ENCODE results near the gene APOLD1. TPM values are rescaled to one million over a fixed set of nuclear protein-coding genes. Genes with fewer than 3 reads are reported as not detected.

Gene APOLD1
- total and polyA plus RNA-seq, 2 of the 8 experiments (the other 6 are each of a cell fraction or from before 2014, with no cell fraction given) = 0.12 to 0.71 TPM

DNA sequence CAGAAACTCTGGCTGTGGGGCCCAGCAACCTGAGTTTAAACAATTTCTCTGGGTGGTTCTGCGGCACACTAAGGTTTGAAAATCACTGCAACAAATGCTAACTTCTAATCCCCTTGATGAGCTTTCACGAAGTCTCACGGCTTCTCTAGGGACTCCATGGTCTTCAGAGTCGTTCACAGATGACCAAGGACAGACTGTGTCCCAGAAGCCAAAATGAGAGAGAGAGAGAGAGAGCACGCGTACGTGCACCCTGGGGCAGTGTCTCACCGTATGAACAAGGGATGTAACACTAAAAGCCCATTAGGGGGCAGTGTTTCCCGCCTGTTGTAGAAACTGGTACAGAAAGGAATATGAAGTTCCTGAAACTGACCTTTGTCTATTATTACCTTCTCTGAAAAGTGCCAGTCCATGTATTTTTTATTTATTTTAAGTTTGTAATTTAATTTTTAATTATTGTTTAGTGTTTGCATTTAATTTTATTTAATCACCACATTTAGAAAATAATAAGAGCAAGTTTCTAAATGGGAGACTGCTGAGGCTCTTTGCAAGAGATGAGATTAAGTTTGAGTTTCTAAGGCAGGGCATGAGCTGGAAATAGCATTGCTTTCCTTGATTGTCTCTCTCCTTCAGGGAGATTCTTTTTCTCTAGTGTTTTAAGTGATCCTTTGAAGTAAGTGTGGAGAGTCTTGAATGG is 3.4 kb downstream of the APOLD1 start (continued):
- TF ChIP-seq, protein P1, sequence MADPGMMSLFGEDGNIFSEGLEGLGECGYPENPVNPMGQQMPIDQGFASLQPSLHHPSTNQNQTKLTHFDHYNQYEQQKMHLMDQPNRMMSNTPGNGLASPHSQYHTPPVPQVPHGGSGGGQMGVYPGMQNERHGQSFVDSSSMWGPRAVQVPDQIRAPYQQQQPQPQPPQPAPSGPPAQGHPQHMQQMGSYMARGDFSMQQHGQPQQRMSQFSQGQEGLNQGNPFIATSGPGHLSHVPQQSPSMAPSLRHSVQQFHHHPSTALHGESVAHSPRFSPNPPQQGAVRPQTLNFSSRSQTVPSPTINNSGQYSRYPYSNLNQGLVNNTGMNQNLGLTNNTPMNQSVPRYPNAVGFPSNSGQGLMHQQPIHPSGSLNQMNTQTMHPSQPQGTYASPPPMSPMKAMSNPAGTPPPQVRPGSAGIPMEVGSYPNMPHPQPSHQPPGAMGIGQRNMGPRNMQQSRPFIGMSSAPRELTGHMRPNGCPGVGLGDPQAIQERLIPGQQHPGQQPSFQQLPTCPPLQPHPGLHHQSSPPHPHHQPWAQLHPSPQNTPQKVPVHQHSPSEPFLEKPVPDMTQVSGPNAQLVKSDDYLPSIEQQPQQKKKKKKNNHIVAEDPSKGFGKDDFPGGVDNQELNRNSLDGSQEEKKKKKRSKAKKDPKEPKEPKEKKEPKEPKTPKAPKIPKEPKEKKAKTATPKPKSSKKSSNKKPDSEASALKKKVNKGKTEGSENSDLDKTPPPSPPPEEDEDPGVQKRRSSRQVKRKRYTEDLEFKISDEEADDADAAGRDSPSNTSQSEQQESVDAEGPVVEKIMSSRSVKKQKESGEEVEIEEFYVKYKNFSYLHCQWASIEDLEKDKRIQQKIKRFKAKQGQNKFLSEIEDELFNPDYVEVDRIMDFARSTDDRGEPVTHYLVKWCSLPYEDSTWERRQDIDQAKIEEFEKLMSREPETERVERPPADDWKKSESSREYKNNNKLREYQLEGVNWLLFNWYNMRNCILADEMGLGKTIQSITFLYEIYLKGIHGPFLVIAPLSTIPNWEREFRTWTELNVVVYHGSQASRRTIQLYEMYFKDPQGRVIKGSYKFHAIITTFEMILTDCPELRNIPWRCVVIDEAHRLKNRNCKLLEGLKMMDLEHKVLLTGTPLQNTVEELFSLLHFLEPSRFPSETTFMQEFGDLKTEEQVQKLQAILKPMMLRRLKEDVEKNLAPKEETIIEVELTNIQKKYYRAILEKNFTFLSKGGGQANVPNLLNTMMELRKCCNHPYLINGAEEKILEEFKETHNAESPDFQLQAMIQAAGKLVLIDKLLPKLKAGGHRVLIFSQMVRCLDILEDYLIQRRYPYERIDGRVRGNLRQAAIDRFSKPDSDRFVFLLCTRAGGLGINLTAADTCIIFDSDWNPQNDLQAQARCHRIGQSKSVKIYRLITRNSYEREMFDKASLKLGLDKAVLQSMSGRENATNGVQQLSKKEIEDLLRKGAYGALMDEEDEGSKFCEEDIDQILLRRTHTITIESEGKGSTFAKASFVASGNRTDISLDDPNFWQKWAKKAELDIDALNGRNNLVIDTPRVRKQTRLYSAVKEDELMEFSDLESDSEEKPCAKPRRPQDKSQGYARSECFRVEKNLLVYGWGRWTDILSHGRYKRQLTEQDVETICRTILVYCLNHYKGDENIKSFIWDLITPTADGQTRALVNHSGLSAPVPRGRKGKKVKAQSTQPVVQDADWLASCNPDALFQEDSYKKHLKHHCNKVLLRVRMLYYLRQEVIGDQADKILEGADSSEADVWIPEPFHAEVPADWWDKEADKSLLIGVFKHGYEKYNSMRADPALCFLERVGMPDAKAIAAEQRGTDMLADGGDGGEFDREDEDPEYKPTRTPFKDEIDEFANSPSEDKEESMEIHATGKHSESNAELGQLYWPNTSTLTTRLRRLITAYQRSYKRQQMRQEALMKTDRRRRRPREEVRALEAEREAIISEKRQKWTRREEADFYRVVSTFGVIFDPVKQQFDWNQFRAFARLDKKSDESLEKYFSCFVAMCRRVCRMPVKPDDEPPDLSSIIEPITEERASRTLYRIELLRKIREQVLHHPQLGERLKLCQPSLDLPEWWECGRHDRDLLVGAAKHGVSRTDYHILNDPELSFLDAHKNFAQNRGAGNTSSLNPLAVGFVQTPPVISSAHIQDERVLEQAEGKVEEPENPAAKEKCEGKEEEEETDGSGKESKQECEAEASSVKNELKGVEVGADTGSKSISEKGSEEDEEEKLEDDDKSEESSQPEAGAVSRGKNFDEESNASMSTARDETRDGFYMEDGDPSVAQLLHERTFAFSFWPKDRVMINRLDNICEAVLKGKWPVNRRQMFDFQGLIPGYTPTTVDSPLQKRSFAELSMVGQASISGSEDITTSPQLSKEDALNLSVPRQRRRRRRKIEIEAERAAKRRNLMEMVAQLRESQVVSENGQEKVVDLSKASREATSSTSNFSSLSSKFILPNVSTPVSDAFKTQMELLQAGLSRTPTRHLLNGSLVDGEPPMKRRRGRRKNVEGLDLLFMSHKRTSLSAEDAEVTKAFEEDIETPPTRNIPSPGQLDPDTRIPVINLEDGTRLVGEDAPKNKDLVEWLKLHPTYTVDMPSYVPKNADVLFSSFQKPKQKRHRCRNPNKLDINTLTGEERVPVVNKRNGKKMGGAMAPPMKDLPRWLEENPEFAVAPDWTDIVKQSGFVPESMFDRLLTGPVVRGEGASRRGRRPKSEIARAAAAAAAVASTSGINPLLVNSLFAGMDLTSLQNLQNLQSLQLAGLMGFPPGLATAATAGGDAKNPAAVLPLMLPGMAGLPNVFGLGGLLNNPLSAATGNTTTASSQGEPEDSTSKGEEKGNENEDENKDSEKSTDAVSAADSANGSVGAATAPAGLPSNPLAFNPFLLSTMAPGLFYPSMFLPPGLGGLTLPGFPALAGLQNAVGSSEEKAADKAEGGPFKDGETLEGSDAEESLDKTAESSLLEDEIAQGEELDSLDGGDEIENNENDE (IDR thresholded peaks at IDR 0.05; ENCODE audit: insufficient replicate concordance, low read length) = no peak
- TF ChIP-seq EGR1 (IDR thresholded peaks at IDR 0.05; ENCODE audit: borderline replicate concordance, low read depth, low read length) (no peak), TAF7 (optimal IDR thresholded peaks at IDR 0.05; ENCODE audit: borderline replicate concordance, low read depth, low read length) (no peak), SUZ12 (IDR thresholded peaks at IDR 0.05; ENCODE audit: low read length) (0 out of 2 replicates have a peak, but pooled peaks have one; percentile 0), ZNF274 (IDR thresholded peaks at IDR 0.05; ENCODE audit: borderline replicate concordance, extremely low read depth, low read length) (no peak), TEAD4 (IDR thresholded peaks at IDR 0.05; ENCODE audit: low read depth, low read length) (no peak), CEBPB (IDR thresholded peaks at IDR 0.05; ENCODE audit: low read depth, low read length) (no peak), MAFK (IDR thresholded peaks at IDR 0.05; ENCODE audit: low read depth, low read length) (no peak), NANOG (IDR thresholded peaks at IDR 0.05; ENCODE audit: insufficient read depth, low read depth, low read length, poor library complexity, severe bottlenecking) (no peak)
- TF ChIP-seq, protein P2, sequence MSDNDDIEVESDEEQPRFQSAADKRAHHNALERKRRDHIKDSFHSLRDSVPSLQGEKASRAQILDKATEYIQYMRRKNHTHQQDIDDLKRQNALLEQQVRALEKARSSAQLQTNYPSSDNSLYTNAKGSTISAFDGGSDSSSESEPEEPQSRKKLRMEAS (IDR thresholded peaks at IDR 0.05) = no peak

All from H1 (cell line).